Measurements from ENCODE around the gene OSBPL1A. TPM values are rescaled to one million over a fixed set of nuclear protein-coding genes. Genes with fewer than 3 reads are reported as not detected.

The OSBPL1A gene
- total and polyA plus RNA-seq, 10 of the 15 experiments (the other 5 are each of a cell fraction or from before 2014, with no cell fraction given) = 0.02 to 0.83 (median 0.11) TPM; not detected in 6

GRCh38 chr18:24428709-24429108 is 31.1 kb upstream of the OSBPL1A start:
- Histone ChIP-seq H3K36me3 (ENCODE audit: control insufficient read depth in 2 of 2, insufficient read depth in 2 of 2, low read length in 1 of 2) (no peaks in the 10 kb centered on the region), H4K20me1 (ENCODE audit: control insufficient read depth, insufficient read depth) (no peaks in the 10 kb centered on the region), H3K79me2 (ENCODE audit: control insufficient read depth, insufficient read depth, low read length) (no peaks in the 10 kb centered on the region), H3K27me3 (replicated peaks in 1 of 2; ENCODE audit: control insufficient read depth in 2 of 2, insufficient read depth in 2 of 2, low read length in 1 of 2) (no peaks in the 10 kb centered on the region; a peak in 1 of 4 replicates), H3K4me1 (ENCODE audit: control insufficient read depth, insufficient read depth, low read length) (peaks cover 6% of the 10 kb centered on the region; the same call in 1 of the 2 replicates), H3K4me2 (ENCODE audit: control insufficient read depth, insufficient read depth) (no peak overlapping the region), H2AFZ (ENCODE audit: control insufficient read depth, low read depth, low read length) (no peak overlapping the region), H3K9ac (ENCODE audit: control insufficient read depth, insufficient read depth, low read length) (no peak overlapping the region), H3K4me3 (no peak overlapping the region), H3K9me3 (replicated peaks; ENCODE audit: control insufficient read depth, insufficient read depth, low read length) (peaks cover 8% of the 10 kb centered on the region; the same call in 2 of the 3 replicates), H3K27ac (ENCODE audit: control insufficient read depth, insufficient read depth) (no peak overlapping the region)
- no peak for FAIRE-seq
- ChIA-PET RAD21 (ENCODE audit: unreplicated experiment) (no interaction called here), SMC1A (ENCODE audit: uncharacterized antibody, unreplicated experiment) (interaction anchor here (0.8 to 1.0 kb wide), 2 partner anchors 60 to 69 kb away, joined by 3 read pairs; no protein-coding TSS in a partner anchor), POLR2A (no interaction called here), CTCF (interaction anchor here (0.7 to 1.3 kb wide), 2 partner anchors 60 to 85 kb away, joined by 3 read pairs; no protein-coding TSS in a partner anchor)
- no peak for TF ChIP-seq CBX5 (IDR thresholded peaks at IDR 0.05; ENCODE audit: low read depth)
- TF ChIP-seq NFIC (IDR thresholded peaks at IDR 0.05; ENCODE audit: low read depth, low read length) = no peak
- no peak for TF ChIP-seq SP1 (IDR thresholded peaks at IDR 0.05; ENCODE audit: low read depth, low read length)
- no peak for TF ChIP-seq JUND (IDR thresholded peaks at IDR 0.05; ENCODE audit: low read depth, low read length)
- TF ChIP-seq MEF2A (IDR thresholded peaks at IDR 0.05; ENCODE audit: insufficient read depth, low read depth, low read length) = no peak
- TF ChIP-seq HDGF (IDR thresholded peaks at IDR 0.05) = no peak
- no peak for TF ChIP-seq MYC (IDR thresholded peaks at IDR 0.05; ENCODE audit: insufficient read depth, insufficient read length, insufficient replicate concordance, low read length, severe bottlenecking)
- no peak for TF ChIP-seq SPI1 (IDR thresholded peaks at IDR 0.05; ENCODE audit: borderline replicate concordance, insufficient read depth, low read depth, low read length)
- TF ChIP-seq E2F8 (IDR thresholded peaks at IDR 0.05; ENCODE audit: low read depth, partially characterized antibody) = no peak
- TF ChIP-seq REST (IDR thresholded peaks at IDR 0.05; ENCODE audit: low read depth, low read length) = no peak
- no peak for TF ChIP-seq ZZZ3 (IDR thresholded peaks at IDR 0.05; ENCODE audit: control insufficient read depth, insufficient read length, low read depth)
- TF ChIP-seq SRF (IDR thresholded peaks at IDR 0.05; ENCODE audit: low read depth in 2 of 2, low read length in 2 of 2) = no peak
- in situ Hi-C loops (cut with MboI) = no loop called here
- intact Hi-C loops (cut with micrococcal nuclease; ENCODE audit: unreplicated experiment) = no loop called here
- no TSS peak for BruUV-seq (replicated peaks)
- no peak for ATAC-seq
- no peak for DNase-seq (ENCODE audit: low read depth, low spot score)
- 47% methylated on average over 3 of the region's 3 CpGs for WGBS (ENCODE audit: insufficient coverage, insufficient replicate concordance, low lambda C conversion rate, missing lambda C conversion rate)
